ENCODE results near the gene TM9SF4.

Gene TM9SF4

GRCh38 chr20:32109392-32110172 is at the start of gene TM9SF4:
TSS of gene TM9SF4 (plus strand) at chr20:32109714. CDS start at chr20:32109741, 27 bp downstream.
- DNase-seq (ENCODE audit: low read depth, low spot score), result peak; percentile 96

- no peak for DNase-seq (ENCODE audit: low read depth, low spot score)
These were observed 46.7 kb upstream of the TM9SF4 start for GRCh38 chr20:32062776-32063170.

DNA sequence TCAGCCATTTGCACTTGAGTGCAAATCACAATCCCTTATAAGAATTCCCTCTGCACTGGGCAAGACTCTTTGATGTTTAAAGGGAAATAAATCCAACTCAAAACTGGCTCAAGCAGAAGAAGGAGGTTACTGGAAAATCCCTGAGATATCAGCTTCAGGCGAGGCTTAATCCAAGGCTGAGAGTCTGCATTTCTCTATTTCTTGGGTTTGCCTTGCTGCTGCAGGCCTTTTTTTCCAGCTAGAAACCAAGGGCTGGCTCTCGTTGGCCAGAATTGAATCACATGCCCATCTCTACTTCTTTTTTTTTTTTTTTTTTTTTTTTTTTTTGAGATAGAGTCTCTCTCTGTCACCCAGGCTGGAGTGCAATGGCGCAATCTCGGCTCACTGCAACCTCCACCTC is 45.8 kb upstream of the TM9SF4 start:
- no peak for DNase-seq (ENCODE audit: low read depth, low spot score)

GRCh38 chr20:32064667-32065066 is 44.8 kb upstream of the TM9SF4 start:
- DNase-seq (ENCODE audit: low read depth, low spot score), result no peak

DNA sequence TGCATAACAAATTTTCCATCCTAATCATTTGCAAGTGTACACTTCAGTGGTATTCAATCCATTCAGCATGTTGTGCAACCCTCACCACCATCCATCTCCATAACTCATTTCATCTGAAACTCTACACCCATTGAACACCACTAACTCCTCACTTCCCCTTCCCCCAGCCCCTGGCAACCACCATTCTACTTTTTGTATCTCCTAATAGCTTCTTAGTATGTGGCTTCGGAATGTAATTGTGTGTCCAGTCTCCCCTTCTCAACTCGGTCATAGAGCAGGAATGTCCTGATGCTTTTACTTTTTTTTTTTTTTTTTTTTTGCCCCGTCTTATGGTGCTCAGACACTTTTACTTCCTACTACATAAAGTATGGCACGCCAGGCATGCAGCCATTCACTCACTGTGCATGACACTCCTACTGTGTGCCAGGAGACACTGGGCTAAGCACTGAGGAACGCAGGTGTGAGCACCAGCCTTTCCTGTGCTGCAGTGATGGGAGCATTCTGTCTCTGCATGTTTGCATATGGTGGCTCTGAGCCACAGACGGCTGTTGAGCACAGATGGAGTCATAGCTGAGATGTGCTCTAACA is 42.2 kb upstream of the TM9SF4 start:
- no peak for DNase-seq (ENCODE audit: low read depth, low spot score)

GRCh38 chr20:32068174-32068573 is 41.3 kb upstream of the TM9SF4 start:
- no peak for DNase-seq (ENCODE audit: low read depth, low spot score)

DNA sequence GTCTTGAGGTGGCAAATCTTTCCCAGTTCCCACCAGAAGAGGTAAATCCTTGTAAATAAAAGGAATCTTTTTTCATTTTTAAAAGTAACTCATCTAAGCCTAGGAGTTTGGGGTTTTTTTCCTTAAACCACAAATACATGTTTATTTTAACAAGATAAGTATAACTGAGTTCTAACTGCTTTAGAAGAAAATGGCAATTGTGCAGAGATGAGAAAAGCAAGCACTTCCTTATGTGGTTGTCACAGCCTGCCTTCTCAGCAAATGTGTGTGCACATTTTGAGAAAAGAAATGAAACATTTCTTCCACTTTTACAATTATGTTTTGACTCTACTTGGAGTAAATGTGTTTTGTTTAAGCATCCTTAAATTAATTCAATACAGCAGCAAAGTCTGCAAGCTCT is 39.8 kb upstream of the TM9SF4 start:
- DNase-seq (ENCODE audit: low read depth, low spot score), result no peak

DNA sequence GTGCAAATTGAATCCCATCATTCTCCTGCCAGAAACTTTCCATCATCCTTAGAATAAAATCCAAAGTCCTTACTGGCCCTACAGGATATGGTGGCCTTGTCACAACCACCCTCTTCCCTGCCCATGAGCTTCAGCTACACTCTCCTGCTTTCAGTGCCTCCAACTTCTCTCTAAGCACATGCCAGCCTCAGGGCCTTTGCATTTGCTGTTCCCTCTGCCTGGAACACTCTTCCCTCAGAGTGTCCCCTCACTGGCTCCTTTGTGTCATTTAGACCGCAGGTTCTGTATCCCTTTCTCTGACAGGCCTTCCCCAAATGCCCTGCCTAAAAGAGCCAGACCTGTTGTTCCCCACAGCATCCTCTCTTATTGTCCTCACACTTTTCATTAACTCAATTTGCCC is 39.2 kb upstream of the TM9SF4 start:
- DNase-seq (ENCODE audit: low read depth, low spot score), result no peak

DNA sequence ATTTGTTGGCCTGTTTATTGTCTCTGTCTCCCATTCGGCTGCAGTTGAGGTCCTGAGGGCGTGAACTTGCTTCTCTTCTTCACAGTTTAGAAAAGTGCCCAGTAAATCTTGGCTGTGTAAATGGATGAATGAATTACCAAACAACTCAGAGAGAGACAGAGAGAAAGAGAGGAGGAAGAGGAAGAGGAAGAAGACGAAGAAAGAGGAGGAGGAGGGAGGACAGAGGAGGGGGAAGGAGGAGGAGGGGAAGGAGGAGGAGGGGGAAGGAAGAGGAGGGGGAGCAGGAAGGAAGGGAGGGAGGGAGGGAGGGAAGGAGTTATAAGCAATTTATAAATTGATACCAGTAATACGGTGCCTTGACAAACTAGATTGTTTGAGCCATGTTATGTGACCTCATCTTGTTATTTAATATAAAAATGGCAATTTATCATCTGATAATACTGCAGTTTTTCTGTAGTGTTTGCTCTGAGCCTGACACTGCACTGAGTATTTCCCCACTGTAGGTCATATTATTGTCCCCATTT is 38.8 kb upstream of the TM9SF4 start:
- DNase-seq (ENCODE audit: low read depth, low spot score), result no peak

DNA sequence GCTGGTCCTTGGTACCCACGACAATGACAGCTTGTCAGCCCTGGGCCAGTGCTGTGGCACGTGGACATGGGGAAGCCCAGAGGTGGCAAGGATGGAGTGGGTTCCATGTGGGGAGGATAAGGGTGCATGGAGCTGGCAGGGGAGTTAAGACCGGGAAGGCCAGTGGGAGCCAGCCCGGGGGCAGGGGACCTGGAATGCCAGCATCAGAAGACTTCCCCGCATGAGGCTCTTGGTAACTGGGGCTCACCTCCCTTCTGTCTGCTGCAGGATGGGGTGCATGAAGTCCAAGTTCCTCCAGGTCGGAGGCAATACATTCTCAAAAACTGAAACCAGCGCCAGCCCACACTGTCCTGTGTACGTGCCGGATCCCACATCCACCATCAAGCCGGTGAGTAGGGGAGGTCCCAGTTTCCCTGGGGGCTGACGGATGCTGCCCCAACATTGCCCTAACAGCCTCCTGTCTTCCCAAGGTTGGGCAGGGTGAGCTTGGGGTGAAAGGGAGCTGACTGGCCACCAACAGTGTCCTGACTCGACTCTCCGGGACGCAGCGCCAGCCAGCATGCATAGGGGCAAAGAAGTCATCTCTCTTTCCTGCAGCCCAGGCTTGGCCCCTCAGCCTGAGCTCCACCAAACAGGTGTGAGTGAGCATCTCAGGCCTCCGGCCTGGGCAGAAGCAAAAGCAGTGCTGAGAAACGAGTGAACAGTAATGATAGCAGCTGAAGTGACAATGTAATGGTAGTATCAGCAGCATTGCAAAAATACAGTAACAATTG is 37.9 kb upstream of the TM9SF4 start:
- no peak for DNase-seq (ENCODE audit: low read depth, low spot score)

DNA sequence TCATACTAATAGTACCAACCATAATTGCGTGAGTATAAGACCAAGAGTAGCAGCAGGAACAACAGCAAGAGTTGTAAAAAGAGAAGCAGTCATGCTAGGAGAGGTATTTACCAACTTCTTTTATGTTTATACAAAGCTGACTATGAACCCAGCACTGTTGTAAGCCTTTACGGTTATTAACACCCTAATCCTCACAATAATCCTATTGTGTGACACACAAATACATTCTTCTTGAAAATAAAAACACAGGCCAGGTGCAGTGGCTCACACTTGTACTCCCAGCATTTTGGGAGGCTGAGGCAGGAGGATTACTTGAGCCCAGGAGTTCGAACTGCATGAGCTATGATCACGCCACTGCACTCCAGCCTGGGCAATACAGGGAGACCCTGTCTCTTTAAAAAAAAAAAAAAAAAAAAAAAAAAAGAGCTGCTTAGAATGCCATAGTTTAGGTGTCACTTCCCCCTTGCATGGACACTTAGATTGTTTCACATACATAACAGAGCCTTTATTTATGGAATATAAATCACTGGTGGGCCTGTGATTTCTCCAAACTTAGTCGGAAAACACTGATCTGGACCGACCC is 37.3 kb upstream of the TM9SF4 start:
- no peak for DNase-seq (ENCODE audit: low read depth, low spot score)

DNA sequence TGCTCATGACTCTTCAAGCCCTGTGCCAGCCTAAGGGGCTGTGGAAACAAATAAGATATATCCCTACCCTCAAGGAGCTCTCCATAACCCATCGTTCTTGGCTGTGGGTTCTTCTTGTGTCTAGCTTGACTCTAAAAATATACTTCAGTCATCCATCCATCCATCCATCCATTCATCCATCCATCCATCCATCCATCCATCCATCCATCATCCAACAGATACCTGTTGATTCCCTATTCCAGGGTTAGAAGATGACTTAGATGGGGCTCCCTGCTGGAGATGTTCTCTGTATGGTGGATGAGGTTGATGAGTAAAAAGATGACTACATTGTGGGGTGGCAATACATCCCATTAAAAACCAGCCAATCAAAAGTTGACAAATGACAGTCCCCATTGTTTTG is 34.0 kb upstream of the TM9SF4 start:
- no peak for DNase-seq (ENCODE audit: low read depth, low spot score)

DNA sequence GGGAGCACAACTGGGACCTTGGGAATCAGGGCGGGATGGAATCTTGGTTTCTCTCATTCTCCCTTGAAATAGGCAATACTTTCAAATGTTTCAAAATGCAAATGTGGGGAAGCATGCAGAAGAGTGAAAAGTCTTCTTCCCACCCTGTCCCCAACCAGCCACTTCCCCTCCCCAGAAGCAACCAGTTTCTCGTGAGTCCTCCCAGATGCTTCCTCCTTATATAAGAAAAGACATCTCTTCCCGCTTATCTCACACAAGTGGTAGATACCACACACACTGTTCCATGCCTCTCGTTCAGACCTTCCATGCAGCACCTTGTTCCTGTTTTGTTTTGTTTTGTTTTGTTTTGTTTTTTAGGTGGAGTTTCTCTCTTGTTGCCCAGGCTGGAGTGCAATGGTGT is 32.3 kb upstream of the TM9SF4 start:
- no peak for DNase-seq (ENCODE audit: low read depth, low spot score)

GRCh38 chr20:32078322-32078721 is 31.2 kb upstream of the TM9SF4 start:
- no peak for DNase-seq (ENCODE audit: low read depth, low spot score)

DNA sequence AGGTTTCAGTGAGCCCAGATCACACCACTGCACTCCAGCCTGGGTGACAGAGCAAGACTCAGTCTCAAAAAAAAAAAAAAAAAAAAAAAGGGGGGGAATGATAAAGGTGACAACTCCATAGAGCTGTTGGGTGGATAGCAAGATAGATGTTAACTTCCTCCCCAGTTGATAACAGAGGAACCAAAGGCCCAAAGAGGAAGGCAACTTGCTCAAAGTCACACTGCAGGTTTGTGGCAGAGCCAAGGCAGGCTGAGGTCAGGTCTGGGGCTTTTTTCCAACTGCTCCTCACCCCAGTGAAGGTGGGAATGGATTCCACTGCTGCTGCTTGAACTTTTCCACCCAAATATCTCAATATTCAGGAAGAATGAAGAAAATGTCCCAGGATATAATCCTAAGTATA is 30.7 kb upstream of the TM9SF4 start:
- no peak for DNase-seq (ENCODE audit: low read depth, low spot score)

DNA sequence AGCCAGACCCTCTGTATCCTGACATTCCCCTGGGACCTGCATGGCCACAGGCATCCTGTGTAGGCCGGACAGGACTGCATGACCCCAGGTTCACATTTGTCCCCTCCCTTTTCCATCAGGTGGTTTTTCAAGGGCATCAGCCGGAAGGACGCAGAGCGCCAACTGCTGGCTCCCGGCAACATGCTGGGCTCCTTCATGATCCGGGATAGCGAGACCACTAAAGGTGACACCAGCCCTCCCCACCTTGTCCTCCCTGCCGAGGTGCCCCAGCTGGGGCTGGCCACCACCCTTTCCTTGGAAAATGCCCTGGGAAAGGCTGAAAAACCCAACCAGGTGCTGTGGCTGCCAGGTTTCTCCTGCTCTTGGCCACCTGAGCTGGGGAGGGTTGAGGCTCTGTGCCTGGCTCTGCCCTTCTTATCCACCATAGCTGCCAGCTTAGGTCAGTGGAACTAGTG is 29.8 kb upstream of the TM9SF4 start:
- DNase-seq (ENCODE audit: low read depth, low spot score), result peak; percentile 15

DNA sequence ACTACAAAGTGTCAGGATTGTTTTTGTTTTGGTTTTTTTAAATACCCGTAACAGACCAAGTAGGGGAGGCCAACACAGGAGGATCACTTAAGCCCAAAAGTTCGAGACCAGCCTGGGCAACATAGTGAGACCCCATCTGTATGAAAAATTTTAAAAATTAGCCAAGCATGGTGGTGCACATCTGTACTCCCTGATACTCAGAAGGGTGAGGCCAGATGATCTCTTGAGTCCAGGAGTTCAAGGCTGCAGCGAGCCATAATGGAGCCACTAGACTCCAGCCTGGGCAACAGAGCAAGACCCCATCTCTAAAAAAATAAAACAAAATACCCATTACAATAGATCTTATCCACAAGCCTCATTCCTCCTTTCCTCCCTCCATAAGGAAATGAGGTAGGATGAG is 28.7 kb upstream of the TM9SF4 start:
- no peak for DNase-seq (ENCODE audit: low read depth, low spot score)

- DNase-seq (ENCODE audit: low read depth, low spot score), result no peak
These were observed 26.0 kb upstream of the TM9SF4 start for GRCh38 chr20:32083469-32083868.

DNA sequence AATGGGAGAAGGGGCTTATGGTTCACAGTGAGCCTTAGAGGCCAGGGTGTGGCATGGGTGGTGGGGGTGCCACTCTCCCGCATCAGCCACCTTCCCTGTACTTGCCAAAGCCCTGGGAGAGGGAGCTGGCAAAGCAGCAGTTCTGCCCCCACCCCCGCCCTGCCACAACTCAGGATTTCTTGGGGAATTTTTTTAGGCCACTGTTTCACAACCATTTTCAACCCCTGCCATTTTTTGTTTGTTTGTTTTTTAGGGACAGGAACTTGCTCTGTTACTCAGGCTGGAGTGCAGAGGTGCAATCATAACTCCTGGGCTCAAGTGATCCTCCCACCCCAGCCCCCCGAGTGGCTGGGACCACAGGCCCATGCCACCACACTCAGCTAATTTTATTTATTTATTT is 22.4 kb upstream of the TM9SF4 start:
- no peak for DNase-seq (ENCODE audit: low read depth, low spot score)

GRCh38 chr20:32088759-32089158 is 20.8 kb upstream of the TM9SF4 start:
- DNase-seq (ENCODE audit: low read depth, low spot score), result no peak

DNA sequence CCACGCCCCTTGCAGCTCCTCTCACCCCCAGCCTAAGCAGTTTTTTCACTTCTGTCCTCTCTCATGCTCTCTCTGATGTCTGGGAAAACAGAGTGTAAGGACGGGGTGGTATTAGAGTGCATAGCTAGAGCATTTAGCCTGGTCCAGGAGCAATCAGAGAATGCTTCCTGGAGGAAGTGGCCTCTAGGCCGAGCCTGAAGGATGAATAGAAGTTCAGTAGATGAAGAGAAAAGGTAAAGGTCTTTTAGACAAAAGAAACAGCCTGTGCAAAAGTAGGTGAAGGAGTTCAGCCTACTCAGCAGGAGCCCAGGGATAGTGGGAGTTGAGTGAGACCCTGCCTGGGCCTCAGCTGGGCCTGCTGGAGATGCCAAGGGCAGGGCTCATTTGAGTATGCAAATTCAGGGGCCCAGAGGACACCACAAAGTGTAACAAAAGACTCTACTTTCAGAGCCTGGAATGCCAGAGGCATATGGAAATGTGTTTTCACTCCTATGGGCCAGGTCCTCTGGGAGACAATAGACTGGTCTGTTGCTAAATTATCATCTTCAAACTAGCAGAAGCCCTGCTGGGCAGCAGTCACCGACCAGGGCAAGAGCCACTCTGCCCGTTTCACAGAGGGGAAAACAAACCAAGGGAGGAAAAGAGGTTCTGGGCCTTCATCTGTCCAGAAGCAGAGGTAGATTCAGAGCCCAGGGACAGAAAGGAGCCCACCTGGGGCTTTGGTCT is 19.7 kb upstream of the TM9SF4 start:
- peak; percentile 76 for DNase-seq (ENCODE audit: low read depth, low spot score)
